Measurements from ENCODE around the gene ST3GAL6. TPM values are rescaled to one million over a fixed set of nuclear protein-coding genes. Genes with fewer than 3 reads are reported as not detected.

Gene ST3GAL6
- total and polyA plus RNA-seq, 8 donors, result 5.8 to 129 (median 13.6) TPM; not detected in 1

GRCh38 chr3:98763819-98764418 lies 779 bp downstream of the ST3GAL6 start:
- Histone ChIP-seq H3K9me3 (no peaks in the 10 kb centered on the region), H3K4me1 (peaks cover 5 to 58% (median 22%) of the 10 kb centered on the region in 4 donors), H3K27me3 (no peaks in the 10 kb centered on the region), H3K4me3 (peak overlapping the region in 3 of 4 donors; percentile 2 to 22 (median 20)), H3K27ac (peak overlapping the region in 3 of 5 donors; percentile 6 to 56 (median 54)), H3K36me3 (no peaks in the 10 kb centered on the region)
- TF ChIP-seq POLR2A (IDR thresholded peaks at IDR 0.05) (no peak), CTCF (IDR thresholded peaks at IDR 0.05) (no peak), EP300 (IDR thresholded peaks at IDR 0.05) (no peak), POLR2AphosphoS5 (IDR thresholded peaks at IDR 0.05) (no peak)
- 36 to 66% (median 47%) methylated on average over 5 of the region's 5 CpGs for WGBS, 5 donors
- intact Hi-C loops (cut with DNase I; ENCODE audit: low total_unique reads), result no loop called here
- DNase-seq, result no peak

- H3K36me3 ChIP-seq, result no peaks in the 10 kb centered on the region
- no peak for DNase-seq
- 30 to 38% (median 37%) methylated on average over 4 of the region's 4 CpGs for WGBS, 5 donors
- H3K27me3 ChIP-seq, result no peaks in the 10 kb centered on the region
- intact Hi-C loops (cut with DNase I; ENCODE audit: low total_unique reads), result no loop called here
- peak overlapping the region in 3 of 5 donors; percentile 6 to 56 (median 54) for H3K27ac ChIP-seq
- TF ChIP-seq CTCF (IDR thresholded peaks at IDR 0.05), result no peak
- TF ChIP-seq POLR2A (IDR thresholded peaks at IDR 0.05), result no peak
- TF ChIP-seq EP300 (IDR thresholded peaks at IDR 0.05), result no peak
- no peaks in the 10 kb centered on the region for H3K9me3 ChIP-seq
- peaks cover 5 to 54% (median 23%) of the 10 kb centered on the region in 4 donors for H3K4me1 ChIP-seq
- H3K4me3 ChIP-seq, result peak overlapping the region in 1 of 4 donors; percentile 22
Observed at GRCh38 chr3:98764472-98764884, 1.3 kb downstream of the ST3GAL6 start.

GRCh38 chr3:98765721-98766120 lies 2.6 kb downstream of the ST3GAL6 start:
- no peaks in the 10 kb centered on the region for H3K9me3 ChIP-seq
- H3K4me3 ChIP-seq, result no peak overlapping the region
- no peak for DNase-seq
- no peaks in the 10 kb centered on the region for H3K36me3 ChIP-seq
- intact Hi-C loops (cut with DNase I; ENCODE audit: low total_unique reads), result no loop called here
- WGBS, 5 donors, result 60 to 67% (median 64%) methylated on average over 4 of the region's 4 CpGs
- TF ChIP-seq EP300 (IDR thresholded peaks at IDR 0.05), result no peak
- H3K27me3 ChIP-seq, result no peaks in the 10 kb centered on the region
- H3K27ac ChIP-seq, result no peak overlapping the region
- peaks cover 5 to 65% (median 26%) of the 10 kb centered on the region in 4 donors for H3K4me1 ChIP-seq

GRCh38 chr3:98766924-98767323 lies 3.8 kb downstream of the ST3GAL6 start:
- no peak for TF ChIP-seq EP300 (IDR thresholded peaks at IDR 0.05)
- TF ChIP-seq CTCF (IDR thresholded peaks at IDR 0.05), result no peak
- TF ChIP-seq POLR2AphosphoS5 (IDR thresholded peaks at IDR 0.05), result no peak
- TF ChIP-seq POLR2A (IDR thresholded peaks at IDR 0.05), result no peak
- intact Hi-C loops (cut with DNase I; ENCODE audit: low total_unique reads), result no loop called here
- DNase-seq, result no peak
- H3K4me3 ChIP-seq, result no peak overlapping the region
- no peaks in the 10 kb centered on the region for H3K9me3 ChIP-seq
- no peaks in the 10 kb centered on the region for H3K36me3 ChIP-seq
- H3K27ac ChIP-seq, result no peak overlapping the region
- H3K27me3 ChIP-seq, result no peaks in the 10 kb centered on the region
- H3K4me1 ChIP-seq, result peaks cover 5 to 64% (median 28%) of the 10 kb centered on the region in 4 donors

GRCh38 chr3:98768961-98769360 lies 5.8 kb downstream of the ST3GAL6 start:
- peaks cover 4 to 43% (median 23%) of the 10 kb centered on the region in 4 donors for H3K4me1 ChIP-seq
- TF ChIP-seq POLR2AphosphoS5 (IDR thresholded peaks at IDR 0.05), result no peak
- H3K27ac ChIP-seq, result peak overlapping the region in 1 of 5 donors; percentile 80
- intact Hi-C loops (cut with DNase I; ENCODE audit: low total_unique reads), result no loop called here
- H3K27me3 ChIP-seq, result no peaks in the 10 kb centered on the region
- no peak for DNase-seq
- H3K9me3 ChIP-seq, result no peaks in the 10 kb centered on the region
- peaks cover 0 to under 1% (median 0%) of the 10 kb centered on the region in 4 donors for H3K36me3 ChIP-seq
- 63 to 81% (median 72%) methylated on average over 2 of the region's 2 CpGs for WGBS, 5 donors
- H3K4me3 ChIP-seq, result no peak overlapping the region
